HG03196 (cell line): ENCODE data around the gene DLGAP3.

Source experiments
- ATAC-seq: cut with Tn5 transposase; IDR thresholded peaks from one replicate; pipeline ENCODE4 v1.9.1; 2021; ENCODE audit not compliant: unreplicated experiment

DLGAP3 gene

DNA sequence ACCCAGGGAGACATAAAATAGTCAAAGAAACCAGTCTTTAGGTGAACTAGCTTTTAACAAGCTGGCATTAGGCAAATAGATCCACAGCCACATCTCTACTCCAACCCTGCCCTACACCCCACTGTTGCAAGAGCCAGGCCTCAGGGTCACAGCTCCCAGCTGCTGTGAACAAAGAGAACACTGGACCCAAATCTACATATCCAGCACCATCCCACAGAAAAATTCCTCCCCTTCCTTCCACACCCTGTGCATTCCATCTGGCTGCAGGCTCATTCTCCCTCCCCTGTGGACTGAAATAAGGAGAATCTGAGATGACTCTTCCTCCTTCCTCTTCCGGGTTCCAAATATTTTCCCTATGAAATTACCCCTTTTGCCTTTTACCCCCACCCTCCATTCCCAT lies 23.2 kb downstream of the DLGAP3 start:
- no peak for ATAC-seq

DNA sequence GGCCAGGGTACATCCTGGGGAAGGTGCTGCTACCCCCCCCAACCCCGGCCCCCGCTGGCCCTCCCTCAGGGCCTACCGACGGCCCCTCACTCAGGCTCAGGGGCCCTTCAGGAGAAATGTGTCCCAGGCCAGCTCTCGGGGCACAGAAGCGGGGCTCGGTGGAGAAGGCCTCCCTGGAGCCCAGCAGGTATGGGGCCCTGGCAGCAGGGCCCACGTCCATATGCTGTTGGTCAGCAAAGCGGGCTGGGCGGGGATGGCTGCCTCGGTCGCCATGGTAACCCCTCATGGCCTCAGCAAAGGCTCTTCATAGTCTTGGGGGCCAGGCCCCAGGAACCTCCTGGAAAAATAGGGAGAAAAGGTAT lies 24.4 kb downstream of the DLGAP3 start:
- no peak for ATAC-seq

DNA sequence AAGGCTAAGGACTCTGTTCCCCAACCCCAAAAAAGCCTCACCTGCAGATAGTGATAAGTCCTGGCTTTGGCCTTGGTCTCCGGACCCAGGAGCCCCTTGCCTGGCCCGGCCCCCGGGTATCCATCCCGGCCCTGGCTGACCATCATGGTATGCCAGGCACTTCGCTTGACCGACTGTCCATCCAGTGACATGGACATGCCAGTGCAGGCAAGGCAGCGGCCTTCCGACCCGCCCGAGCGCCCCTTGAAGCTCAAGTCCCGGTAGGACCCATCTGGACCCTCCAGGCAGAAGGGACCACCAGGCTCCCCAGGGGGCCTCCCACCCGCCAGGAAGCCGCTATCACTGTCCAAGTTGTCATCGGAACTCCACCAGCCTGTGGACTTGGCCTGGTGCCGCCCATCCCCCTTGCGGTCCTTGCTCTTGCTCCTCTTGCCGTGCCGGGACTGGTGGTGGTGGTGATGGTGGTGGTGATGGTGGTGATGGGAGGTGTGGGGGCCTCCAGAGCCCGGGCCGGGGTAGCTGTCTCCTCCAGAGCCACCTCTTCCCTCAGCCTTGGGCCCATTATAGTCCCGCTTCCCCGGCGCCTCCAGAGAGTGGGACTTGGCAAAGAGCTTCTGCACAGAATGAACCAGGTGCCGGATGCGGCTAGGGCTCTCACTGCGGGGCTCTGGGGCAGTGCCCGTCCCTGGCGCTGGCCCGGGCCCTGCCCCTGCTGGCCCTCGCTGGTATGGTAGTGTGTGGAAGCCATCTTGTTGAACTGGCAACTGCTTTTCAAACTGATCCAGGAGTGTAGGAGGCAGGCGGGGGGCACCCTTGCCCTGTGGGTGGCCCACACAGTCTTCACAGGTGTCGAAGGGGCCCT lies 25.0 kb downstream of the DLGAP3 start:
- no peak for ATAC-seq

DNA sequence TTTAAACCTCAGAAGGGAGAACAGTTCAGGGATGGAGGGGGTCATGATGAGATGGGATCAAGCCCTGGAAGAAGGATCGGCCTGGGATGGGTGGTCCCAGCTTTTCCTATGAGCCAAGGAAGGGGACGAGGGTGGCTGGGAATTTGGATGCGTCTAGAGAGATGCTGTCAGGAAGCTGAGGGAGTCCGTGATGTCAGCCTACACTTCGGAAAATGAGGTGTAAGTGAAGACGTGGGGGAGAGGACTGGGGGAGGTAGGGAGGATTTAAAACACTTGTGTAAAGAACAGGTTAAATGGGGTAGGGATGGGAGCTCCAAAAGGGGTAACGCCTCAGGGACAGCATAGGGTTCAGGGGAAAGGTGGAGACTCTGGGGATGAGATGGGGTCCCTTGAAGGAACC lies 27.5 kb downstream of the DLGAP3 start:
- ATAC-seq: no peak

GRCh38 chr1:34900775-34901502 lies 28.5 kb downstream of the DLGAP3 start:
- ATAC-seq: no peak

DNA sequence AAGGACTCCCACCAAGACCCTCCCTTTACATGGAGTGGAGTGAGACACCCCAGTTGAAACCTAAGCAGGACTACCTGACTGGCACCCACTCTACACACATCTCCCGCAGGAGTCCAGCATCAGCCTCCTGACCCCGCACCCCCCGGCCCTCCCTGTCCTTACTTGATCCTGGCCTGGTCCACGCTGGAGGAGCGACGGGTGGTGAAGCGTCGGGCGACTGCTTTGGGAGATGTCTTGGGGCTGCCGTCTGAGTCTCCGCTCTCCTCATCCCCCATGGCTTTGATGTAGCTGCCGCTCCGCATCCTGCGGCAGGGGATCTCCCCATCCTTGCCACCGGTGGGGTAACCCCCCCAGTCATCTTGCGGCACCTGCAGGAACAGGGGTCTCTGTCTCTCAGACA lies 29.5 kb downstream of the DLGAP3 start:
- ATAC-seq: no peak

DNA sequence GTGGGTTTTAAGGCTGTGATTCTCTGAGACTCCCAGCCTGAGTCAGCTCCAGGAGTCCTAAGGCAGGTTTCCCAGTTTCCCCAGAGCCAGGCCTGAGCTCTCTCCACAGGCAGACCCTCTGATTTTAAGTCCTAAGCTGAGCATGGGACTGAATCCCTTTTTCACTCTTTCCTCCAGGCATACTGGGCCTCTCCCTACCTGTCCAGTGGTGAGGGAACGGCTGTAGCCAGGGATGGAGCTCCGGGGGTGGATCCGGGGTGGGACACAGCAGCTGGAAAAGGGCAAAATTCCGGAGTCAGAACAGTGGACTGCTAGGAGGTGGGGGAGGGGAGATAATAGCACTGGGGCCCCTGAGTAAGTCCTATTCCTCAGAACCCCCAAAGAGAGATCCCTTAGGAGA lies 30.0 kb downstream of the DLGAP3 start:
- no peak for ATAC-seq

- ATAC-seq: no peak
Observed at GRCh38 chr1:34898330-34898761, 31.1 kb downstream of the DLGAP3 start.

DNA sequence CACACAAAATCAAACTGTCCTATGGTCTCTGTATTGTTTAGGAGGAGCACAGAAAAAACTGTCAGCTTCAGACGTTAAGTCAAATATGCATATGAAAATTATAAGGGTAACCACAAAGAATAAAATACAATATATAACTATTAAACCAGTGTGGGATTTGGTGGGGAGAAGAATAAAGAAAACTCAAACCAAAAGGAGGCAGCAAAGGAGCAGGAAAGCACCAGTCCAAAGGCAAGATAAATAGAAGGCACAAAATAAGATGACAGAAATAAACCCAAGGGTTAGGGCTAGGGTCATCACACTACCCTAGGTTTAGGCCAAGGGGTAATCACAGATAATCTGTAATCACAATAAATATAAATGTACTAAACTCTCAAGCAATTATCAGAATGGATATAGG lies 32.8 kb downstream of the DLGAP3 start:
- ATAC-seq: no peak

DNA sequence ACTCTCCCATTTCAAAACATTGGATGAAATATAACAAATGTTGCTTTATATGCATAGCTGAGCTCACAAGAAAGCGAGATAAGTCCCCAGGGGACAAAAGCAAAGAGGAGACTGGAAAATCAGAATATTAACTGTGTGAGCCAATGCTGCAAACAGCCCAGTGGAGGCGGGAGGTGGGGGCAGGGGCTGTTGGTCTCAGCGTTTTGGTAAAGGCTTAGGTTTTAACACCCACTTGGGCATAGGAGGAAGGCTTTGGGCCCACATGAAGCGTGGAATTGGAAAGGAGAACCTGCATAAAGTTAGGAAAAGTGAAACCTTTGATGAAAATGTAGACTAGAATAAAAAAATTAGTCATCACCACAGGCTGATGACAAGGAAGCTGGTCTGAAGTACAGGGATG lies 39.7 kb downstream of the DLGAP3 start:
- no peak for ATAC-seq

GRCh38 chr1:34887593-34887992 lies 41.9 kb downstream of the DLGAP3 start:
- ATAC-seq: no peak

DNA sequence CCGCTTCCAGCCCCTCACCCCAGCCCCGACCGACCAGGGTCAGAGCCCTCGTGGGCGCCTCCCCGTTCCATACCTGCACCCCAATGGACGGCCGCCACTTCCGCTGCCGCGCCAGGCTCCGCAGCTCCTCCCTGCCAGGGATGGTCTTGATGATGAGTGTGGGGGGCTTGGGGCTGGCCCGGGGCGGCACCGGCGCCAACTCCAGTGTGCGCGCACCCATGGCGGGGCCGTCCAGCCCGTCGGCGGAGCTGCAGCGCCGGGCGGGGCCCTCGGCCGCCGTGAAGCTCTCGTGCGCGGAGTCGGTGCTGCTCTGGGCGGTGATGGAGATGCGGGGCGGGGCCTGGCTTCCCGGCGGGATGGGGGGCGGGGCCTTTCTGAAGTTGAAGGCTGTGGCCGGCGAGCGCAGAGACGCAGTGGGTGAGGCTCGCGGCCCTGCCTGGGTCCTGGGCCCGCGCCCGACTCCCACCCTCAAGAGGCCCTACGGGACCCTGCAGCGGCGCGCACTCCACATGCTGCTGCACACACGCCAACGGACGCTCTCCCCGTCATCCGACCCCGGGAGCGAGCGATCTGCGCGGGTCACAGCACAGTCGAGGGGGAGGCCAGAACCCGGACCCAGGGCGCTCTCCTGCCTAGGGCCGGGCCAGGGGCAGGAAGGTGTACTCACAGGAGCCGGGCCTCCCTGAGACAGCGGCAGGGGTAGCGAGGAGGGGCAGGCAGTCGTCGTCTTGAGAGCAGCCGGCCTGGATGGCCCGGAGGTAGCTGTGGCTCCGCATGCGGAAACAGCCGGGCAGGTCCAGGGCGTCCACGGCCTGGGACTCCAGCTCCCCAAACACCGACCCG lies 43.8 kb downstream of the DLGAP3 start:
- ATAC-seq: no peak

DNA sequence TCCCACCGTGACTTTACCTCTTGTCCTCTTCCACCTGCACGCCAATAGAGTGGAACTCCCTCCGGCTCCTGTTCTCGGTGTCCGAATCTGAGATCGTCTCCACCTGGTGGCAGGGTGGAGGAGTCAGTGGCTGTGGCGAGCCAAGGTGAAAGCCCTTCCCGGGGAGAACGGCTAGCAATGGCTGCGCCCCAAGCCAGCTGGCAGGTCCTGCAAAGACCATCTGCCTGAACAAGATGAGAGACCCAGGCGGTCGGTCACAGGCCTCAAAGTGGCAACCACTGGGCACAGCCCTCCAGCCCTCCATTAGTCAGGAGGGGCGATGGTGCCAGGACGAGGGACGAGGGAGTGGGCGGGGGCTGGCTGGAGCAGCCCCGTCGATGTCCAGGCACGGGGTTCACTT lies 44.5 kb downstream of the DLGAP3 start:
- ATAC-seq: no peak

DNA sequence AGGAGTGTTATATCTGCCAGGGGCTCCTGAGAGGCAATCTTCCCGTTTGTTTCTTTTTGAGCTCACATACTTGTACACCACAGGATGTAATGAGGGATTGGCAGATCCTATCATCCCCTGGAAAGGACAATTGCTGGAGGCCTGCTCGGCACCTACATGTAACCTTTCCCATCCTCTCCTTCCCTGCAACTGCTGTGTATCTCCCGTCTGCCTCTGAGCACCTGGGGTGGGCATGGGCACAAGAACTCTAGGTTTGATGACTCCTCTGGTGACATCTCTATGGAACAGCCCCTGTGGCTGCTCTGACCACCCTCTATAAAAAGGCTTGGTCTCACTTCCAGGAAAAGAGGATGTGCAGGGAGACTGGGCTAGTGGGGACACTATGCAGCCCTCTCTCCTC lies 44.9 kb downstream of the DLGAP3 start:
- no peak for ATAC-seq

DNA sequence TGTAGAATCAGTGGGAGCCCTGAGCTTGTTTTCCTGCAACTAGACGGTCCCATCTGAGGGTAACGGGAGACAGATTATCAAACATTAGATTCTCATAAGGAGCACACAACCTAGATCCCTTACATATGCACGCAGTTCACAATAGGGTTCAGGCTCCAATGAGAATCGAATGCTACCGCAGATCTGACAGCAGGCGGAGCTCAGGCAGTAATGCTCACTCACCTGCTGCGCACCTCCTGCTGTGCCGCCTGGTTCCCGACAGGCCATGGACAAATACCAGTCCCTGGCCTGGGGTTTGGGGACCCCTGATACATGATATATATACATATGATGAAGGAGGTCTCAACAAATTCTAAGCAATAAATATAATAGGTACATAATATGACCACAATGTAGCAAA lies 50.2 kb downstream of the DLGAP3 start:
- no peak for ATAC-seq

DNA sequence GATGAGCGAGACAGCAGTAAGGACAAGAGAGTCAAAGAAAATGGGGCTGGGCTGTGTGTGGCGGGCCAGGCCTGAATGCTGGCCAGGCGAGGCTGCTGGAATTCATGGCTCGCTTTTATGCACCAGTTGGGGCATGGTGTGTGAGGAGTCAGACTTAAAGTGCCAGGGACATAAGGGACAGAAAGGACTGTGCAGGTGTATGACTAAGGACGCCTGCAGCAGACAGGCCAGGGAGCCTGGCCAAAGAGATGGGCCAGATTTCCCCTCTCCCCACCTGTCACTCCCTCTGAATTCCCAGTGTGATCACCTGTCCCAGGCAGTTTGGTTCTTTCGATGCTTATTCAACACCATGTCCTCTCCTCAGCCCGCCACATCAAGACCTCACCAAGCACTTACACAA lies 53.0 kb downstream of the DLGAP3 start:
- no peak for ATAC-seq

DNA sequence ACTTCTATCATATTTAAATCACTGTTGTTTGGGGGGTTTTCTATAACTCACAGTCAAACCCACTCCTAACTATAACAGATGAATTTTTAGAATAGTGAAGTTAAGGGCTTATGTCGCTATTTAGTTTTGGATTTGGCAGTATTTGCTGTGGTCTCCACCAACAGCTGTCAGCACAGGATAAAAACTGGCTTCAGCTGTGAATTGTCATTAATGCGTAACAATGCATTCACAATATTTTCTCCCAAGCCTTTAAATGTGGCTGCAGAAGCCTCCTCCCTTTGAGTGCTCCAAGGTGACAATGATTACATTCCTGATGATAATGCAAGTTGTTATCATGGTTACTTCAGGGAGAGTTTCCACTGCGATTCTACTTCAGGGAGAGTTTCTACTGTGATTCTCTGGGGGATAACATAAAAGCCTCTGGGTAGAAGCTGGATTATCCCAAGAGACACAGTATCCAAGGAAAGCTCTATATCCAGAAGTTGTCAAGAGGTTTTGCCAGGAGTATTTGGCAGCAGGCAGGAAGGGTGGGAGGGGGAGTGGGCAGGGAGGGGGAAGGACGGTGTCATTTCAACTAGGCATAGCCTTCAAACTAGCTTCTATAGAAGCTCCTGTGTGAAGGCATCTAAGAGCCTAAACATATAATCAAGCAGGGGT lies 55.0 kb downstream of the DLGAP3 start:
- no peak for ATAC-seq

GRCh38 chr1:34872133-34872503 lies 57.3 kb downstream of the DLGAP3 start:
- ATAC-seq: no peak

DNA sequence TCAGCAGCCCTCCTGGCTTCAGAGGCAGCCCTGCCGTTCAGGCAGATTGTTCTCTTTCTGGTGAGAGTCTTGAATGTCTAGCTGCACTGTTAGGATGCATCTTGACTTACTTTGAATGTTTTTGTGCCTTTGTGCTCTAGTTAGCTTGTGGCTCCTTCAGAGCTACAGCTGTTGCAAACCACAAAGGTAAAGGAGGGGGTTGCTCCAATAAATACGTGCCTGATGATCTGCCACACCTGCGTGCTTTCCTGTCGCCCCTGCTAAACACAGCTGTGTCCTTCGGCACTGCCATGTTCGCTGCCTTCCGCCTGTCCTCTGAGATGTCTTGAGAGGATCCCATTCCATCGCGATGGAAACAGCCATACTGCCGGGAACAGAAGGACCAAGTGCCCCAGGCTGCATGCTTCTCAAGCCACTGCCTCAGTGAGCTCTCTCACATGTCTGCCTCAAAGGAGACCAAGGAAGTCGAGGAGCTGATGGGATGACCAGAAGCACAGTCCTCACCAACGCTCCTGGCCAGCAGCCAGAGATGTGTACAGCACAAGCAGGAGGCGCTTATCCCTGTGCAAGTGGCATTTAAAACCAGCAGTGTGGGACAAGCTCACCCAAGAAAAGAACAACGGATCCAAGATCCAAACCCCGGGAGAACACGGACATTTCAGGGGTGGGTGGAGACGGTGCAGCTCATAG lies 57.9 kb downstream of the DLGAP3 start:
- no peak for ATAC-seq

GRCh38 chr1:34870395-34870794 lies 59.1 kb downstream of the DLGAP3 start:
- no peak for ATAC-seq

GRCh38 chr1:34869760-34870159 lies 59.7 kb downstream of the DLGAP3 start:
- no peak for ATAC-seq
